B cell (primary cell): ENCODE measurements around the gene IBA57. TPM values are rescaled to one million over a fixed set of nuclear protein-coding genes. Genes with fewer than 3 reads are reported as not detected.
"Not testable (repeated sequence)": the region's sequence is repeated elsewhere in the genome, so short reads cannot be mapped to it uniquely, and the experiment has no call there.

Source experiments
- ATAC-seq: fragments of 200-7000 bp; cut with Tn5 transposase; one replicate; pipeline ENCODE4 v1.10.0; 2021; ENCODE audit warnings: low read depth, mild to moderate bottlenecking, moderate number of reproducible peaks, moderate library complexity
- CTCF ChIA-PET: fragments of 350-600 bp; sonication (Branson Sonifier 250); formaldehyde crosslinking; loops from one replicate; lab custom pipeline; 2021; ENCODE audit warnings: antibody characterized with exemption, inconsistent platforms; lab: Charles Lee
- POLR2A ChIA-PET: fragments of 350-600 bp; sonication (Branson Sonifier 250); formaldehyde crosslinking; loops from one replicate; lab custom pipeline; 2021; ENCODE audit warnings: antibody characterized with exemption; lab: Charles Lee
- DNase-seq: peaks from one replicate; pipeline ENCODE4 v3.0.0; 2013
- H2AFZ ChIP-seq: 2 replicates; pipeline ENCODE4 v1.6.1; 2012; ENCODE audit warnings: mild to moderate bottlenecking, low read depth, low read length; ENCODE audit not compliant: insufficient read depth, poor library complexity, severe bottlenecking
- H3K27ac ChIP-seq, 2 donors: 1 replicate in 1 of 2; 2 replicates in 1 of 2; pipeline ENCODE4 v1.5.1; 2012 to 2013; ENCODE audit warnings: low read length in 2 of 2, mild to moderate bottlenecking in 2 of 2, moderate library complexity in 1 of 2
- H3K27me3 ChIP-seq, 4 experiments: fragments of 200-600 bp in 1 of 4; sonication (generic) in 1 of 4; replicated peaks in 1 of 4; 1 replicate in 2 of 4; 2 replicates in 2 of 4; pipeline versions ENCODE4 v1.6.1 to v1.7.0; 2013 to 2016; ENCODE audit warnings: low read length in 3 of 4, mild to moderate bottlenecking in 2 of 4, mixed read lengths in 1 of 4, moderate library complexity in 1 of 4; ENCODE audit not compliant: insufficient read depth in 4 of 4, control insufficient read depth in 3 of 4; ENCODE audit errors: control extremely low read depth in 1 of 4
- H3K36me3 ChIP-seq, 2 experiments: replicated peaks in 1 of 2; 1 replicate in 1 of 2; 2 replicates in 1 of 2; pipeline versions ENCODE4 v1.6.1 to v1.7.1; 2013; ENCODE audit warnings: low read length in 1 of 2; ENCODE audit not compliant: insufficient read depth in 2 of 2, control insufficient read depth in 1 of 2; ENCODE audit errors: control extremely low read depth in 1 of 2, extremely low read depth in 1 of 2
- H3K4me1 ChIP-seq, 2 donors: fragments of 200-600 bp in 1 of 2; sonication (generic) in 1 of 2; 1 replicate in 1 of 2; 2 replicates in 1 of 2; pipeline versions ENCODE4 v1.5.1 to v1.6.1; 2013 to 2017; ENCODE audit warnings: low read length in 2 of 2; ENCODE audit not compliant: control insufficient read depth in 2 of 2, insufficient read depth in 2 of 2
- H3K4me2 ChIP-seq: replicated peaks from 2 replicates; pipeline ENCODE3; 2012; ENCODE audit warnings: mild to moderate bottlenecking, low read depth, low read length; ENCODE audit not compliant: poor library complexity, severe bottlenecking
- H3K4me3 ChIP-seq, 5 experiments: fragments of 200-600 bp in 1 of 5; sonication (generic) in 1 of 5; 1 replicate in 3 of 5; 2 replicates in 2 of 5; pipeline versions ENCODE4 v1.5.1 to v1.7.0; 2011 to 2016; ENCODE audit warnings: low read length in 4 of 5, mild to moderate bottlenecking in 4 of 5, low read depth in 2 of 5, control low read depth in 1 of 5, moderate library complexity in 1 of 5; ENCODE audit not compliant: insufficient read depth in 1 of 5; ENCODE audit errors: control extremely low read depth in 1 of 5, extremely low read depth in 1 of 5
- H3K79me2 ChIP-seq: fragments of 200-600 bp; sonication (generic); one replicate; pipeline ENCODE4 v1.6.0; 2016; ENCODE audit warnings: low read length; ENCODE audit not compliant: control insufficient read depth, insufficient read depth
- H3K9ac ChIP-seq: fragments of 200-600 bp; sonication (generic); 2 replicates; pipeline ENCODE4 v1.6.1; 2017; ENCODE audit warnings: mild to moderate bottlenecking, low read length, moderate library complexity
- H3K9me3 ChIP-seq, 3 donors: one replicate each; pipeline versions ENCODE4 v1.6.1 to v1.7.1; 2013; ENCODE audit warnings: low read length in 2 of 3; ENCODE audit not compliant: control insufficient read depth in 2 of 3, insufficient read depth in 1 of 3; ENCODE audit errors: control extremely low read depth in 1 of 3
- H4K20me1 ChIP-seq: 2 replicates; pipeline ENCODE4 v1.6.0; 2012; ENCODE audit warnings: mild to moderate bottlenecking, low read length; ENCODE audit not compliant: insufficient read depth, control insufficient read depth, poor library complexity, severe bottlenecking
- H3K27ac Mint-ChIP-seq: one replicate; pipeline ENCODE4 v1.8.0; 2021; ENCODE audit warnings: mixed read lengths
- H3K27me3 Mint-ChIP-seq: one replicate; pipeline ENCODE4 v1.8.0; 2021; ENCODE audit warnings: mixed read lengths
- H3K4me1 Mint-ChIP-seq: one replicate; pipeline ENCODE4 v1.8.0; 2021; ENCODE audit warnings: mixed read lengths
- H3K4me3 Mint-ChIP-seq: one replicate; pipeline ENCODE4 v1.8.0; 2021; ENCODE audit warnings: mixed read lengths
- H3K9me3 Mint-ChIP-seq: one replicate; pipeline ENCODE4 v1.8.0; 2022; ENCODE audit warnings: mixed read lengths; ENCODE audit not compliant: insufficient read depth
- CTCF ChIP-seq: fragments of 200-600 bp; IDR thresholded peaks from one replicate; pipeline ENCODE4 v1.8.0; 2022; ENCODE audit warnings: antibody characterized with exemption, mild to moderate bottlenecking
- EZH2 ChIP-seq: IDR thresholded peaks from 2 replicates; pipeline ENCODE4 v1.6.1; 2012; ENCODE audit warnings: borderline replicate concordance, low read depth, mild to moderate bottlenecking, moderate library complexity, low read length; ENCODE audit not compliant: insufficient read depth, poor library complexity, severe bottlenecking
- WGBS: methylation state at CpG from one replicate; pipeline ENCODE4 v1.1.5; 2013; ENCODE audit warnings: missing lambda C conversion rate; ENCODE audit not compliant: insufficient coverage; 5-methylcytosine and 5-hydroxymethylcytosine counted together
- intact Hi-C: fragments of 100-400 bp; cut with micrococcal nuclease; formaldehyde crosslinking; loops from one replicate; pipeline ENCODE4 v1.10.0; 2022
- polyA plus RNA-seq: library from polyadenylated mRNA; depleted of rRNA; stranded (reverse); fragments of >200 nt; gene quantifications from 2 replicates; pipeline ENCODE4 v1.2.3, GENCODE V29; 2012
- total RNA-seq, 2 donors: library from RNA; stranded (reverse); fragments of 120-200 nt in 1 of 2; gene quantifications; 1 replicate in 1 of 2; 2 replicates in 1 of 2; pipeline versions ENCODE4 v1.2.3 to v1.2.4, GENCODE V29; 2013 to 2022

IBA57 gene
- total and polyA plus RNA-seq, 2 donors (not counting 1 experiment from before 2014, with no cell fraction given), result 5.2 to 12.8 TPM

- H3K9me3 ChIP-seq, result peaks cover 0 to 12% (median 0%) of the 10 kb centered on the region in 3 donors
- CTCF ChIA-PET, result interaction anchor here (0.7 kb wide), 1 partner anchor 32 kb away, joined by 4 read pairs; no protein-coding TSS in a partner anchor
- H3K9me3 Mint-ChIP-seq, result no peaks in the 10 kb centered on the region
- ATAC-seq (no peak), DNase-seq (no peak)
- WGBS, result 86% methylated on average over 17 of the region's 21 CpGs
- no peak overlapping the region for H2AFZ ChIP-seq
- peaks cover 75% of the 10 kb centered on the region for H3K79me2 ChIP-seq
- no peak overlapping the region for H3K27ac ChIP-seq
- H3K4me2 ChIP-seq, result no peak overlapping the region
- H3K9ac ChIP-seq, result no peak overlapping the region
- H3K4me1 Mint-ChIP-seq, result peaks cover 6% of the 10 kb centered on the region
- H3K4me3 Mint-ChIP-seq, result no peak overlapping the region
- peaks cover 0 to 10% of the 10 kb centered on the region in 2 experiments for H3K36me3 ChIP-seq
- H3K27ac Mint-ChIP-seq, result no peak overlapping the region
- no peaks in the 10 kb centered on the region for H3K27me3 ChIP-seq
- intact Hi-C loops, result no loop called here
- POLR2A ChIA-PET, result no interaction called here
- H3K4me3 ChIP-seq, result no peak overlapping the region
- H3K27me3 Mint-ChIP-seq, result no peaks in the 10 kb centered on the region
- H3K4me1 ChIP-seq, result no peaks in the 10 kb centered on the region
- H4K20me1 ChIP-seq, result peaks cover 34% of the 10 kb centered on the region
- no peak for TF ChIP-seq CTCF
- no peak for TF ChIP-seq EZH2
Observed at GRCh38 chr1:228172591-228173527, 7.3 kb downstream of the IBA57 start.

- H3K9me3 Mint-ChIP-seq, H3K4me3 ChIP-seq, H2AFZ ChIP-seq, H3K4me2 ChIP-seq, H3K4me3 Mint-ChIP-seq, H3K27me3 ChIP-seq, CTCF ChIA-PET, H3K4me1 Mint-ChIP-seq, H3K4me1 ChIP-seq, H3K27ac Mint-ChIP-seq, H3K9ac ChIP-seq, H3K36me3 ChIP-seq, H3K27me3 Mint-ChIP-seq: not testable (repeated sequence)
- H4K20me1 ChIP-seq, result peaks cover 34% of the 10 kb centered on the region
- peak; percentile 64 for DNase-seq
- intact Hi-C loops, result loop anchor here (1.0 kb wide), 2 partner anchors 9 to 39 kb away; partner anchors contain the start of gene IBA57
- WGBS, result 86% methylated on average over 25 of the region's 69 CpGs
- POLR2A ChIA-PET, result interaction anchor here (0.6 kb wide), 1 partner anchor 20 kb away, joined by 5 read pairs; no protein-coding TSS in a partner anchor
- peak; percentile 50 for ATAC-seq
- peaks cover 65% of the 10 kb centered on the region for H3K79me2 ChIP-seq
- H3K9me3 ChIP-seq, result peaks cover 0 to 12% (median 0%) of the 10 kb centered on the region in 3 donors
- peak overlapping the region in 1 of 2 donors; percentile 36 for H3K27ac ChIP-seq
Observed at GRCh38 chr1:228173528-228174481, 8.2 kb downstream of the IBA57 start.
